GM23248 (cell line): ENCODE measurements around the gene ZFPL1. TPM values are rescaled to one million over a fixed set of nuclear protein-coding genes. Genes with fewer than 3 reads are reported as not detected.

Experiments used
- DNase-seq: peaks from one replicate; pipeline ENCODE4 v3.0.0-alpha.2; 2015
- H2AFZ ChIP-seq: fragments of 200-600 bp; sonication (generic); 2 replicates; pipeline ENCODE4 v1.6.1; 2016; ENCODE audit warnings: antibody characterized with exemption
- H3F3A ChIP-seq: fragments of 200-600 bp; sonication (generic); 2 replicates; pipeline ENCODE4 v1.6.1; 2016; ENCODE audit warnings: mild to moderate bottlenecking, antibody characterized with exemption, mixed run types; ENCODE audit not compliant: insufficient read depth
- H3K27ac ChIP-seq: fragments of 200-600 bp; sonication (generic); 2 replicates; pipeline ENCODE4 v1.5.1; 2016; ENCODE audit warnings: mild to moderate bottlenecking
- H3K27me3 ChIP-seq: fragments of 200-600 bp; sonication (generic); replicated peaks from 2 replicates; pipeline ENCODE4 v1.6.1; 2016; ENCODE audit warnings: mild to moderate bottlenecking; ENCODE audit not compliant: insufficient read depth
- H3K36me3 ChIP-seq: fragments of 200-600 bp; sonication (generic); 2 replicates; pipeline ENCODE4 v1.6.1; 2016; ENCODE audit warnings: low read depth, mild to moderate bottlenecking
- H3K4me1 ChIP-seq: fragments of 200-600 bp; sonication (generic); 2 replicates; pipeline ENCODE4 v1.6.1; 2016; ENCODE audit warnings: mild to moderate bottlenecking; ENCODE audit not compliant: insufficient read depth
- H3K4me2 ChIP-seq: fragments of 200-600 bp; sonication (generic); one replicate; pipeline ENCODE4 v1.6.1; 2016; ENCODE audit warnings: mild to moderate bottlenecking; ENCODE audit not compliant: unreplicated experiment
- H3K4me3 ChIP-seq: fragments of 200-600 bp; sonication (generic); 2 replicates; pipeline ENCODE4 v1.5.1; 2016; ENCODE audit warnings: mild to moderate bottlenecking
- H3K79me2 ChIP-seq: fragments of 200-600 bp; sonication (generic); 2 replicates; pipeline ENCODE4 v1.6.1; 2016; ENCODE audit warnings: mild to moderate bottlenecking; ENCODE audit not compliant: insufficient read depth
- H3K9ac ChIP-seq: fragments of 200-600 bp; sonication (generic); 2 replicates; pipeline ENCODE4 v1.6.1; 2016; ENCODE audit warnings: mild to moderate bottlenecking
- H3K9me2 ChIP-seq: fragments of 200-600 bp; sonication (generic); 2 replicates; pipeline ENCODE4 v1.6.1; 2016; ENCODE audit warnings: mixed run types, mild to moderate bottlenecking, moderate library complexity; ENCODE audit not compliant: insufficient read depth
- H3K9me3 ChIP-seq: fragments of 200-600 bp; sonication (generic); one replicate; pipeline ENCODE4 v1.6.1; 2017; ENCODE audit warnings: low read depth
- H4K20me1 ChIP-seq: fragments of 200-600 bp; sonication (generic); 2 replicates; pipeline ENCODE4 v1.6.0; 2016; ENCODE audit not compliant: insufficient read depth
- EZH2 ChIP-seq: fragments of 200-600 bp; sonication (generic); IDR thresholded peaks from 2 replicates; pipeline ENCODE4 v1.6.1; 2018; ENCODE audit warnings: antibody characterized with exemption, mild to moderate bottlenecking; ENCODE audit not compliant: insufficient read depth, poor library complexity, severe bottlenecking
- EZH2phosphoT487 ChIP-seq: fragments of 200-600 bp; sonication (generic); IDR thresholded peaks from 2 replicates; pipeline ENCODE4 v1.6.1; 2018; ENCODE audit warnings: antibody characterized with exemption, moderate library complexity, mild to moderate bottlenecking, low read depth; ENCODE audit not compliant: insufficient read depth
- WGBS, 2 experiments: methylation state at CpG; one replicate each; pipeline ENCODE4 v1.1.6; 2015 to 2017; ENCODE audit warnings: low lambda C conversion rate in 2 of 2, low coverage in 1 of 2; ENCODE audit errors: missing lambda C conversion rate in 2 of 2; 5-methylcytosine and 5-hydroxymethylcytosine counted together
- in situ Hi-C: fragments of 300-500 bp; cut with MboI; formaldehyde crosslinking; loops from 2 replicates; pipeline ENCODE4 v1.15.0; 2020
- polyA plus RNA-seq: library from polyadenylated mRNA; unstranded; fragments of >200 nt; fragmentation: Nextera tagmentation; extraction: Ambion mirVana; gene quantifications from 2 replicates; pipeline ENCODE4 v1.2.1, GENCODE V29; 2016
- total RNA-seq: library from RNA; depleted of rRNA; stranded (reverse); fragments of >200 nt; shearing (Covaris generic); gene quantifications from 2 replicates; pipeline ENCODE4 v1.2.3, GENCODE V29; 2014

Gene ZFPL1
- total and polyA plus RNA-seq, 2 experiments from 2014 or later: 55.2 to 64.9 TPM

DNA sequence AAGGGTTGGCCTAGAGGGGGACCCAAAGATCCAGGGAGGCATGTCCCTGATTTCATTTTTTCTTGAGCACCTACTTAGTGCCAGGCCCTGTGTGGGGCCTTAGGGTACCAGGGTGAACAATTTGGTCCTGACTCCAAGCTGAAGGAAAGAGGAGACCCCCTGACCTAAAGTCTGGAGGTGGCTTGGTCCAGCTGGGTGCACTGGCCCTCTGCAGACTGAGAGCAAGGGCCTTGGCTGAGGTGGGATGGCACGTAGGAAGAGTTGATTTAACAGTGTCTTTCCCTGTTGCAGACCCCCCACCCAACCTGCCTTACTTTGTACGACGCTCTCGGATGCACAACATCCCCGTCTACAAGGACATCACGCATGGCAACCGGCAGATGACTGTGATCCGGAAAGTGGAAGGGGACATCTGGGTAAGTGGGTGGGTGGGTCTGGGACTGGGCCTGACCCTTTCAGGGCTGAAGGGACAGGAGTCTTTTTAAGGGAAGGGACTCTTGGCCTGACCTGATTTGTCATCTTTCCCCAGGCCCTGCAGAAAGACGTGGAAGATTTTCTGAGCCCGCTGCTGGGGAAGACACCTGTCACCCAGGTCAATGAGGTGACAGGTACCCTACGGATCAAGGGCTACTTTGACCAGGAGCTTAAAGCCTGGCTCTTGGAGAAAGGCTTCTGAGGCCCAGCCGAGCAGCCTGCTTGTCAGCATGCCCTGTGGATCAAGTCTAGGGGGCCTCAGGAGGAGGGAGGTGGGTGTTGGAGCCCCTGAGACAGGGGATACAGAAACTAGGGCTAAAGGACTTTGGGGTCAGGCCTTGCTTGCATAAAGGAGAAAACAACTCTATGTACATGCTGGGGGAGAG lies 41.4 kb downstream of the ZFPL1 start:
- 80 to 81% methylated on average over 12 of the region's 12 CpGs for WGBS, 2 experiments
- in situ Hi-C loops: no loop called here
- DNase-seq: no peak

DNA sequence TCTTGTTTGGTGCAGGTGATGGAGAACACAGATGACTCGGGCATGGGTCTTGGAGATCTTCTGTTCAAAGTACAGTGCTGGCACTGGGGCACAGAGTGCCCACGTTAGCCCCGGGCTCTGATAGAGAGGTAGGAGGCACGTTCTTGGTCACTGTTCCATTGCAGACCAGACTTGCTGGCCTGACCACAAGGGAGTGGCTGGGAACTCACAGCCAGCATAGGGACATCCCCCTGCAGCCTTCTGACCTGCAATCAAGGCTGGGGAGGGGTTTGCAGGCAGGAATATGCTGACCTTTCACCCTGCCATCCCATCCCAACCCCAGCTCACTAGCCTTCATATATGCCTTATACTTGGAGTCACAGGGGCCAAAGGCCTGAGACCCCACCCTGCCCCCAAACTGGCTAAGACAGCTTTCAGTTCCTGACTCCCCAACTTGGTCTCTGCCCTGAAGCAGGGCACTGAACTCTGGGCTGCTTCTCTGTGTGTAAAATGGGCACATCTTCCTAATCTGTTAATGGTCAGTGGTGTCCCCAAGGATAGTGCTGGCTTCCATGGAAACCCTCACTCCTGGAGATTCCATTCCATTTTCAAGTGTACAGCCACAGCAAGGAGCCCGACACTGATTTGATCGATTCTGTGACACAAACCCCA lies 42.7 kb downstream of the ZFPL1 start:
- no peaks in the 10 kb centered on the region for H3K9me3 ChIP-seq
- no peaks in the 10 kb centered on the region for H4K20me1 ChIP-seq
- H3K27me3 ChIP-seq: no peaks in the 10 kb centered on the region
- no peak overlapping the region for H2AFZ ChIP-seq
- TF ChIP-seq EZH2phosphoT487: no peak
- H3K4me3 ChIP-seq: no peak overlapping the region
- H3K4me1 ChIP-seq: peaks cover 8% of the 10 kb centered on the region; the same call in 1 of the 2 replicates
- H3F3A ChIP-seq: peaks cover 16% of the 10 kb centered on the region
- in situ Hi-C loops: no loop called here
- 50 to 64% methylated on average over 6 of the region's 6 CpGs for WGBS, 2 experiments
- peaks cover 44% of the 10 kb centered on the region for H3K79me2 ChIP-seq
- H3K36me3 ChIP-seq: peaks cover 16% of the 10 kb centered on the region; the same call in 1 of the 2 replicates
- no peak overlapping the region for H3K27ac ChIP-seq
- no peaks in the 10 kb centered on the region for H3K9me2 ChIP-seq
- no peak overlapping the region for H3K9ac ChIP-seq
- H3K4me2 ChIP-seq: no peak overlapping the region
- no peak for DNase-seq

More for the DNA sequence above, 41.4 kb downstream of the ZFPL1 start:
- no peak overlapping the region for H3K27ac ChIP-seq
- H3F3A ChIP-seq: peaks cover 24% of the 10 kb centered on the region
- no peak overlapping the region for H2AFZ ChIP-seq
- no peaks in the 10 kb centered on the region for H3K9me3 ChIP-seq
- TF ChIP-seq EZH2phosphoT487 (no peak), EZH2 (no peak)
- H3K27me3 ChIP-seq: no peaks in the 10 kb centered on the region
- H3K4me2 ChIP-seq: no peak overlapping the region
- no peak overlapping the region for H3K4me3 ChIP-seq
- peaks cover 14% of the 10 kb centered on the region for H3K4me1 ChIP-seq
- no peaks in the 10 kb centered on the region for H4K20me1 ChIP-seq
- H3K79me2 ChIP-seq: peaks cover 47% of the 10 kb centered on the region
- H3K9ac ChIP-seq: no peak overlapping the region
- H3K9me2 ChIP-seq: no peaks in the 10 kb centered on the region
- H3K36me3 ChIP-seq: peaks cover 24% of the 10 kb centered on the region; the same call in 1 of the 2 replicates

- Histone ChIP-seq H3K4me3 (no peak overlapping the region), H3K4me1 (peaks cover 9% of the 10 kb centered on the region), H3K27me3 (no peaks in the 10 kb centered on the region), H2AFZ (no peak overlapping the region), H4K20me1 (no peaks in the 10 kb centered on the region), H3K79me2 (peaks cover 47% of the 10 kb centered on the region), H3K4me2 (no peak overlapping the region), H3F3A (peaks cover 16% of the 10 kb centered on the region), H3K36me3 (peaks cover 18% of the 10 kb centered on the region; the same call in 1 of the 2 replicates), H3K9me2 (no peaks in the 10 kb centered on the region), H3K27ac (no peak overlapping the region), H3K9me3 (no peaks in the 10 kb centered on the region), H3K9ac (no peak overlapping the region)
- 71 to 72% methylated on average over 9 to 12 of the region's 12 CpGs for WGBS, 2 experiments
- no peak for TF ChIP-seq EZH2
- no peak for TF ChIP-seq EZH2phosphoT487
- in situ Hi-C loops: no loop called here
- no peak for DNase-seq
Observed at GRCh38 chr11:65127473-65128181, 43.6 kb downstream of the ZFPL1 start.
